PC-3 (cell line): Measurements from ENCODE around the gene DUSP12. TPM values are rescaled to one million over a fixed set of nuclear protein-coding genes. Genes with fewer than 3 reads are reported as not detected.
A peak's percentile ranks its signal among the peaks of the same experiment; 100 is the strongest.

Source experiments
- ATAC-seq: fragments of 200-7000 bp; cut with Tn5 transposase; 2 replicates; pipeline ENCODE4 v1.9.1; 2020; ENCODE audit warnings: mild to moderate bottlenecking, moderate library complexity
- BruUV-seq: library from RNA; stranded (reverse); fragments of 400-500 nt; replicated peaks from 2 replicates; lab custom pipeline; 2021; lab: Mats Ljungman, UMichigan
- CTCF ChIA-PET: fragments of 300-600 bp; sonication (Branson Sonifier 250); formaldehyde crosslinking; loops from one replicate; lab custom pipeline; 2022; ENCODE audit warnings: antibody characterized with exemption; lab: Charles Lee
- POLR2A ChIA-PET: fragments of 300-600 bp; sonication (Branson Sonifier 250); formaldehyde crosslinking; loops from one replicate; lab custom pipeline; 2022; ENCODE audit warnings: antibody characterized with exemption; ENCODE audit not compliant: unreplicated experiment; lab: Charles Lee
- DNase-seq: peaks from one replicate; pipeline ENCODE4 v3.0.0-alpha.2; 2015
- H2AFZ ChIP-seq: fragments of 300-600 bp; sonication (generic); 2 replicates; pipeline ENCODE4 v1.6.0; 2016; ENCODE audit warnings: antibody characterized with exemption, low read length
- H3F3A ChIP-seq: fragments of 300-600 bp; sonication (generic); one replicate; pipeline ENCODE4 v1.6.0; 2017; ENCODE audit warnings: antibody characterized with exemption, low read length, control low read depth, mild to moderate bottlenecking; ENCODE audit not compliant: unreplicated experiment
- H3K27ac ChIP-seq: fragments of 300-600 bp; sonication (generic); 2 replicates; pipeline ENCODE4 v1.5.1; 2016; ENCODE audit warnings: mild to moderate bottlenecking, low read length
- H3K27me3 ChIP-seq: fragments of 300-600 bp; sonication (generic); 2 replicates; pipeline ENCODE4 v1.6.1; 2016; ENCODE audit warnings: low read length, mixed read lengths
- H3K36me3 ChIP-seq: fragments of 300-600 bp; sonication (generic); 2 replicates; pipeline ENCODE4 v1.6.1; 2016; ENCODE audit warnings: low read depth, mixed run types, low read length, mixed read lengths
- H3K4me1 ChIP-seq: fragments of 300-600 bp; sonication (generic); 2 replicates; pipeline ENCODE4 v1.5.1; 2016; ENCODE audit warnings: low read length; ENCODE audit not compliant: insufficient read depth
- H3K4me2 ChIP-seq: fragments of 300-600 bp; sonication (generic); 2 replicates; pipeline ENCODE4 v1.6.0; 2016; ENCODE audit warnings: low read length
- H3K4me3 ChIP-seq: fragments of 300-600 bp; sonication (generic); 2 replicates; pipeline ENCODE4 v1.5.1; 2016; ENCODE audit warnings: mild to moderate bottlenecking, low read length, mixed read lengths
- H3K79me2 ChIP-seq: fragments of 300-600 bp; sonication (generic); 2 replicates; pipeline ENCODE4 v1.6.1; 2017; ENCODE audit warnings: low read length, mixed read lengths
- H3K9ac ChIP-seq: fragments of 300-600 bp; sonication (generic); 2 replicates; pipeline ENCODE4 v1.6.0; 2016; ENCODE audit warnings: mild to moderate bottlenecking, low read length
- H3K9me2 ChIP-seq: fragments of 300-600 bp; sonication (generic); replicated peaks from 2 replicates; pipeline ENCODE4 v1.6.1; 2016; ENCODE audit warnings: mixed run types, low read length, mixed read lengths
- H3K9me3 ChIP-seq: fragments of 300-600 bp; sonication (generic); 2 replicates; pipeline ENCODE4 v1.6.1; 2016; ENCODE audit warnings: low read length, mixed read lengths
- H4K20me1 ChIP-seq: fragments of 300-600 bp; sonication (generic); 2 replicates; pipeline ENCODE4 v1.6.1; 2016; ENCODE audit warnings: low read length, mixed read lengths
- CTCF ChIP-seq: fragments of 300-600 bp; sonication (generic); conservative IDR thresholded peaks from 2 replicates; pipeline ENCODE4 v1.5.1; 2017; ENCODE audit warnings: antibody characterized with exemption, low read depth, mild to moderate bottlenecking, low read length
- EZH2 ChIP-seq: fragments of 300-600 bp; sonication (generic); IDR thresholded peaks from one replicate; pipeline ENCODE4 v1.6.1; 2017; ENCODE audit warnings: antibody characterized with exemption, mild to moderate bottlenecking, low read length; ENCODE audit not compliant: unreplicated experiment
- EZH2phosphoT487 ChIP-seq: fragments of 300-600 bp; sonication (generic); IDR thresholded peaks from 2 replicates; pipeline ENCODE4 v1.6.1; 2018; ENCODE audit warnings: mild to moderate bottlenecking, antibody characterized with exemption, low read length, borderline replicate concordance
- intact Hi-C: fragments of 100-400 bp; cut with micrococcal nuclease; formaldehyde crosslinking; loops from 2 replicates; pipeline ENCODE4 v1.9.0; 2023
- total RNA-seq: library from RNA; depleted of rRNA; stranded (reverse); fragments of >200 nt; gene quantifications from 2 replicates; pipeline ENCODE4 v1.2.3, GENCODE V29; 2014

DUSP12 gene
- total RNA-seq, 1 experiment from 2014 or later: 82.2 TPM

GRCh38 chr1:161778522-161778921 is 28.9 kb downstream of the DUSP12 start:
- no TSS peak for BruUV-seq
- H2AFZ ChIP-seq: no peak overlapping the region
- DNase-seq (no peak), ATAC-seq (no peak)
- ChIA-PET CTCF (no interaction called here), POLR2A (no interaction called here)
- no peaks in the 10 kb centered on the region for H3K27me3 ChIP-seq
- H3K9me3 ChIP-seq: no peaks in the 10 kb centered on the region
- H3K4me1 ChIP-seq: 0 out of 2 replicates have a peak, but pooled peaks cover 6% of the 10 kb centered on the region
- no peak overlapping the region for H3K9ac ChIP-seq
- intact Hi-C loops: no loop called here
- H3K36me3 ChIP-seq: peaks cover 9% of the 10 kb centered on the region
- no peaks in the 10 kb centered on the region for H3K9me2 ChIP-seq
- 0 out of 2 replicates have a peak, but pooled peaks cover 14% of the 10 kb centered on the region for H4K20me1 ChIP-seq
- H3K4me2 ChIP-seq: no peak overlapping the region
- H3K79me2 ChIP-seq: peaks cover 51% of the 10 kb centered on the region
- no peaks in the 10 kb centered on the region for H3F3A ChIP-seq
- TF ChIP-seq CTCF: no peak
- no peak for TF ChIP-seq EZH2
- TF ChIP-seq EZH2phosphoT487: no peak
- no peak overlapping the region for H3K4me3 ChIP-seq
- H3K27ac ChIP-seq: no peak overlapping the region

- TSS peak; percentile 2 for BruUV-seq
- H3K9me3 ChIP-seq: no peaks in the 10 kb centered on the region
These were observed 29.8 kb downstream of the DUSP12 start for GRCh38 chr1:161779393-161779792.

More at GRCh38 chr1:161779393-161779792, 29.8 kb downstream of the DUSP12 start:
- ATAC-seq (peak; percentile 55), DNase-seq (no peak)
- Histone ChIP-seq H3K36me3 (peaks cover 9% of the 10 kb centered on the region), H3K4me1 (0 out of 2 replicates have a peak, but pooled peaks cover 6% of the 10 kb centered on the region), H3K9me2 (no peaks in the 10 kb centered on the region), H3K27me3 (no peaks in the 10 kb centered on the region), H2AFZ (no peak overlapping the region), H3F3A (no peaks in the 10 kb centered on the region), H3K4me3 (no peak overlapping the region), H3K9ac (no peak overlapping the region), H3K27ac (no peak overlapping the region), H3K4me2 (no peak overlapping the region), H3K79me2 (peaks cover 42% of the 10 kb centered on the region), H4K20me1 (0 out of 2 replicates have a peak, but pooled peaks cover 14% of the 10 kb centered on the region)
- intact Hi-C loops: no loop called here
- ChIA-PET CTCF (no interaction called here), POLR2A (no interaction called here)
- TF ChIP-seq EZH2: no peak
- no peak for TF ChIP-seq CTCF
